T-helper 1 cell (primary cell): Measurements from ENCODE around the gene SNUPN.
"Not testable (repeated sequence)": the region's sequence is repeated elsewhere in the genome, so short reads cannot be mapped to it uniquely, and the experiment has no call there.

ENCODE experiments used
- DNase-seq, 5 donors: peaks; one replicate each; pipeline ENCODE4 v3.0.0-alpha.2; 2012 to 2020

SNUPN gene

GRCh38 chr15:75578173-75578947 is 47.2 kb downstream of the SNUPN start:
- peak in 3 of 5 donors; percentile 14 to 36 (median 34) for DNase-seq

DNA sequence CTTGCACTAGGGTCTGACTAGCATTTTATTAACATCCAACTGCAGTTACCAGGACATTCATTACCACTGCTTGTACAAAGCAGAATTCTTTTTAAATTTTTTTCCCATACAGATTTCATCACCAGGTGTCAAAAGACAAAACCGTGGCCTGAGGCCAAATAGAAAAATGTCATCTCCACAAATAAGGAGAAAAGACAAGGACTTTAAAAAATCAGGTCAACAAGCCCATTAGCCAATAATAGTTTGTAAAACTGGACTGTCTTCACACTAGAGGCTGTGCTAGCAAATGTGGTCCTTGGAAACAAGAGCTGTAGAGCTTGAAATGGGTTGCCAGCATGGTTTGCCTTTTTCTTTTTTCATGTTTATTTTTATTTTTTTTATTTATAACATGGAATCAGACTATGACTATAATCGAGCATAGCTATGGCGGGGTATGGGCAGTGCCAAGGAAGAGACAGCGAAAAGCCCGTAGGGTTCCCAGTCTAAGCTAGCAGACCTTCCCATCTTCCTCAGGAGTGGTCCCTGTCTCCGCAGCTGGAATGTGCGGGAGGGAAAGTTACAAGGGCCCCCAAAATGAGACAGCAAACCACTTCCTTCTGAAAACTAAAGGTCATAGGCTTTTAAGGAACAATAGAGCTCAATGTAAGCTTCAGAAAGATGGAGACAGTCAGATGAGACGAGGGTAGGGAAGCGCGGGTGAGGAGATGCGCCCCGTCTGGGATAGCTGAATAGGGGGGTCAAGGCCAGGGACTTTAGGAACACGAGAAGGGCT is 47.9 kb downstream of the SNUPN start:
- DNase-seq, result no peak

GRCh38 chr15:75573648-75574384 is 51.7 kb downstream of the SNUPN start:
- no peak for DNase-seq

DNA sequence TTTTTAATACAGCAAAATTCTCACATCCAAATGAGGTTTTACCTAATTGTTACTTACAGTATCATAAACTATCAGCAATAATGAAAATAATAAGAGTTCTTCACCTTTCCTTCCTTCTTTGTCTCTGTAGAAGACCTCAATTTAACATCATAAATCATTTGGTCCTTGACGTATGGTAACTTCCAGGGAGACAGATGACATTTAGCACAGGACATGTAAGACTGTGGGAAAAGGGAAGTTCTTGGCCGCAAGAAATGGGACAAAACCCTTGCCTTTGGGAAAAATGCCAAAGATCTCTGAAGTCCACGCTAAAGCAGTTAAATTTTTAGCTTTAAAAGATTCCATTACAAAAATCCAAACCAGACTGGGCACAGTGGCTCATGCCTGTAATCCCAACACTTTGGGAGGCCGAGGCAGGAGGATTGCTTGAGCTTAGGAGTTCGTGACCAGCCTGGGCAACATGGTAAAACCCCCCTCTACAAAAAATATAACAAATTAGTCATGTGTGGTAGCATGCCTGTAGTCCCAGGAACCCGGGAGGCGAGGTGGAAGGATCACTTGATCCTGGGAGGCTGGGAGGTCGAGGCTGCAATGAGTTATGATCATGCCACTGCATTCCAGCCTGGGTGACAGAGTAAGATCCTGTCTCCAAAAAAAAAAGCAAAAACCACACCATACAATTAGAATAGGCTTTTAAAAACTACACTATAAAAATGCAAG is 55.2 kb downstream of the SNUPN start:
- DNase-seq, result no peak

GRCh38 chr15:75565062-75565970 is 60.2 kb downstream of the SNUPN start:
- DNase-seq, result no peak

DNA sequence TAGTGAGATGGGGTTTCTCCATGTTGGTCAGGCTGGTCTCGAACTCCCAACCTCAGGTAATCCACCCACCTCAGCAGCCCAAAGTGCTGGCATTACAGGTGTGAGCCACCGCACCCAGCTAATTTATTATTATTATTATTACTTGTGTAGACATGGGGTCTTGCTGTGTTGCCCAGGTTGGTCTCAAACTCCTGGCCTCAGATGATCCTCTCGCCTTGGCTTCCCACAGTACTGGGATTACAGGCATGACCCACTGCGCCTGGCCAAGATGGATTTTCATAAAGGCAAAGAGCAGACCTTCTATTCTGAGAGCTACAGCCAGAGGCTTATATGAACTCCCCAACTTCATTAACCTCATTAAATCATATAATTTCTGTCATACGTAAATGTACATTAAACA is 63.6 kb downstream of the SNUPN start:
- no peak for DNase-seq

DNA sequence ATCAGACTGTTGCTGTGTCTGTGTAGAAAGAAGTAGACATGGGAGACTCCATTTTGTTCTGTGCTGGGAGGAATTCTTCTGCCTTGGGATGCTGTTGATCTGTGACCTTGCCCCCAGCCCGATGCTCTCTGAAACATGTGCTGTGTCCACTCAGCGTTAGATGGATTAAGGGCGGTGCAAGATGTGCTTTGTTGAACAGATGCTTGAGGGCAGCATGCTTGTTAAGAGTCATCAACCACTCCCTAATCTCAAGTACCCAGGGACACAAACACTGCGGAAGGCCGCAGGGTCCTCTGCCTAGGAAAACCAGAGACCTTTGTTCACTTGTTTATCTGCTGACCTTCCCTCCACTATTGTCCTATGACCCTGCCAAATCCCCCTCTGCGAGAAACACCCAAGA is 66.2 kb downstream of the SNUPN start:
- DNase-seq, result not testable (repeated sequence)

GRCh38 chr15:75558955-75559354 is 66.6 kb downstream of the SNUPN start:
- not testable (repeated sequence) for DNase-seq

DNA sequence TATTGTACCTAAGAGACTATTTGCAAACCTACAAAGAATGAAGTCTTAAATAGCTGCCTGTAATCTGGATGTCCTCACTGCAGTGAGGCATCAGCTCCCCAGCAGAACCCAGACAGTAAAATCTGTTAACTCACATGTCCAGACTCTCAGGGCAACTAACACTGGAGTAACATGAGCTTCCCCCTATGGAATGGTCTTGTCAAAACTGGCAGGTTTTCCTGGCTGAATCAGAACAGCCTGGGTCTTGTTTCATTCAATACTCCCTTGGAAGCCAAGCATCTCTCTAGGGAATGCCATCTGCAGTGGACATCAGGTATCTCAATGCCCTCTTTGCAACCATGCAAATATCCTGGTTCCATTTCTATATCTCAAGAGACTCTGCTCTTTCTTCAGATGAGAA is 70.8 kb downstream of the SNUPN start:
- DNase-seq, result no peak

DNA sequence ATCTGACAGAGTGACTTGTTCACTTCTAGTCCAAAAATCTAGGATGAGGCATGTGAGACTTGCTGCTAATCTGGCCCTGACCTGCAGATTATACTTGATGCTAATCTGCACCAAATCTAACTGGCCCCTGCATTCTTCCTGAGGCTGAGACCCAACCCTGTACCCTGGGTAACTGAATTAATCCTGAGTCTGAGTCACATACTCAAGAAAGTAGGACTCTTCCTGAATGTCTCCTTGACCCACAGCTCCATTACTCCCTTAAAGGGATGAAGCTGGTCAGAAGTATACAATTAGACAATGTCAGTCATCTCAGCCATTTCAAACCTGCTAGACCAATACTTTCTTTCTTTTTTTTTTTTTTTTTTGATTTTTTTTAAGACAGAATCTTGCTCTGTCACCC is 71.9 kb downstream of the SNUPN start:
- no peak for DNase-seq

DNA sequence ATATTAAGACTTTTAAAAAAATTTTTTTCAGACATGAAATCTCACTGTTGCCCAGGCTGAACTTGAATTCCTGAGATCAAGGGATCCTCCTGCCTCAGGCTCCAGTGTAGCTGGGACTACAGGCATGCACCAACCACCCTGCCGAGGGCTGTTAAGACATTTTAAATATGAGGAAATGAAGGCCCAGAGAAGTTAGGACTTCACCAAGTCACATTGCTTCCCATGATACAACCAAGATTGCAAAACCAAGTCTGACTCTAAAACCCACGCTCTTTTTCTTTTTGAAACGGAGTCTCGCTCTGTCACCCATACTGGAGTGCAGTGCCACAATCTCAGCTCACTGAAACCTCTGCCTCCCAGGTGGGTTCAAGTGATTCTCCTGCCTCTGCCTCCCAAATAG is 74.4 kb downstream of the SNUPN start:
- no peak for DNase-seq
